IMR-90 (cell line): ENCODE measurements around the gene CGB5. TPM values are rescaled to one million over a fixed set of nuclear protein-coding genes. Genes with fewer than 3 reads are reported as not detected.

Experiments
- ATAC-seq: fragments of 200-7000 bp; cut with Tn5 transposase; 2 replicates; pipeline ENCODE4 v1.9.1; 2020; ENCODE audit warnings: low read depth, mild to moderate bottlenecking, moderate library complexity
- BruUV-seq: library from RNA; stranded (reverse); fragments of 400-500 nt; replicated peaks from 2 replicates; lab custom pipeline; 2021; lab: Mats Ljungman, UMichigan
- CTCF ChIA-PET: fragments of 300-600 bp; formaldehyde crosslinking; extraction: SDS; loops from one replicate; lab custom pipeline; 2021; ENCODE audit warnings: antibody characterized with exemption; lab: Yijun Ruan, JAX
- POLR2A ChIA-PET: fragments of 300-600 bp; sonication (Branson Sonifier 250); formaldehyde crosslinking; loops from one replicate; lab custom pipeline; 2022; ENCODE audit warnings: antibody characterized with exemption; ENCODE audit not compliant: unreplicated experiment; lab: Charles Lee
- DNase-seq: peaks from one replicate; pipeline ENCODE4 v3.0.0; 2013
- H2AFZ ChIP-seq: replicated peaks from 2 replicates; pipeline ENCODE3; 2013; ENCODE audit warnings: low read length, mild to moderate bottlenecking; ENCODE audit not compliant: poor library complexity
- H2AK5ac ChIP-seq: 2 replicates; pipeline ENCODE4 v1.6.1; 2013; ENCODE audit warnings: low read depth, low read length, inconsistent platforms
- H2AK9ac ChIP-seq: replicated peaks from 2 replicates; pipeline ENCODE3; 2013; ENCODE audit warnings: mild to moderate bottlenecking, low read depth, low read length, moderate library complexity; ENCODE audit not compliant: poor library complexity
- H2BK120ac ChIP-seq: 2 replicates; pipeline ENCODE4 v1.6.1; 2013; ENCODE audit warnings: low read depth, low read length, inconsistent platforms
- H2BK15ac ChIP-seq: 3 replicates; pipeline ENCODE4 v1.6.1; 2013; ENCODE audit warnings: low read depth, low read length, inconsistent platforms
- H2BK20ac ChIP-seq: 2 replicates; pipeline ENCODE4 v1.6.1; 2013; ENCODE audit warnings: low read depth, mild to moderate bottlenecking, inconsistent platforms, low read length, moderate library complexity
- H2BK5ac ChIP-seq: 2 replicates; pipeline ENCODE4 v1.6.1; 2013; ENCODE audit warnings: mild to moderate bottlenecking, low read depth, low read length, inconsistent platforms; ENCODE audit not compliant: poor library complexity, severe bottlenecking
- H3K14ac ChIP-seq: replicated peaks from 2 replicates; pipeline ENCODE4 v1.6.1; 2013; ENCODE audit warnings: low read depth, low read length, inconsistent platforms
- H3K18ac ChIP-seq: 2 replicates; pipeline ENCODE4 v1.6.1; 2013; ENCODE audit warnings: low read depth, low read length, control low read depth
- H3K23ac ChIP-seq: 2 replicates; pipeline ENCODE4 v1.6.1; 2013; ENCODE audit warnings: low read depth, low read length, inconsistent platforms
- H3K27ac ChIP-seq: 2 replicates; pipeline ENCODE4 v1.5.1; 2013; ENCODE audit warnings: mild to moderate bottlenecking, control low read depth, low read length; ENCODE audit not compliant: insufficient read depth
- H3K27me3 ChIP-seq: 2 replicates; pipeline ENCODE4 v1.6.1; 2013; ENCODE audit warnings: low read length; ENCODE audit not compliant: control insufficient read depth, insufficient read depth
- H3K36me3 ChIP-seq: 2 replicates; pipeline ENCODE4 v1.6.1; 2013; ENCODE audit warnings: low read length, mixed read lengths; ENCODE audit not compliant: control insufficient read depth, insufficient read depth
- H3K4ac ChIP-seq: 2 replicates; pipeline ENCODE4 v1.6.1; 2013; ENCODE audit warnings: low read depth, low read length, inconsistent platforms
- H3K4me1 ChIP-seq: 2 replicates; pipeline ENCODE4 v1.6.1; 2013; ENCODE audit warnings: low read length, mixed read lengths; ENCODE audit not compliant: control insufficient read depth, insufficient read depth
- H3K4me2 ChIP-seq: 2 replicates; pipeline ENCODE4 v1.6.1; 2013; ENCODE audit warnings: low read depth, mild to moderate bottlenecking, control low read depth, low read length, moderate library complexity
- H3K4me3 ChIP-seq: 2 replicates; pipeline ENCODE4 v1.5.1; 2013; ENCODE audit warnings: low read depth, mild to moderate bottlenecking, control low read depth, low read length, moderate library complexity; ENCODE audit not compliant: insufficient read depth
- H3K56ac ChIP-seq: 2 replicates; pipeline ENCODE4 v1.6.1; 2013; ENCODE audit warnings: low read length, inconsistent platforms; ENCODE audit not compliant: insufficient read depth; ENCODE audit errors: extremely low read depth
- H3K79me1 ChIP-seq, 2 experiments: 2 replicates each; pipeline ENCODE4 v1.6.1; 2013; ENCODE audit warnings: low read length in 2 of 2, inconsistent platforms in 1 of 2, low read depth in 1 of 2
- H3K9ac ChIP-seq: 2 replicates; pipeline ENCODE4 v1.6.1; 2013; ENCODE audit warnings: low read depth, low read length, control low read depth
- H3K9me1 ChIP-seq: 2 replicates; pipeline ENCODE4 v1.6.1; 2013; ENCODE audit warnings: low read length, inconsistent platforms; ENCODE audit not compliant: insufficient read depth
- H3K9me3 ChIP-seq: 2 replicates; pipeline ENCODE4 v1.6.1; 2013; ENCODE audit warnings: low read length; ENCODE audit not compliant: control insufficient read depth, insufficient read depth
- H4K20me1 ChIP-seq: 2 replicates; pipeline ENCODE4 v1.6.1; 2013; ENCODE audit warnings: low read length, inconsistent platforms; ENCODE audit not compliant: insufficient read depth
- H4K5ac ChIP-seq: 2 replicates; pipeline ENCODE4 v1.6.1; 2013; ENCODE audit warnings: mild to moderate bottlenecking, low read depth, low read length, control low read depth
- H4K8ac ChIP-seq, 2 experiments: 2 replicates each; pipeline ENCODE4 v1.6.1; 2013; ENCODE audit warnings: low read depth in 2 of 2, low read length in 2 of 2, control low read depth in 1 of 2, inconsistent platforms in 1 of 2
- H4K91ac ChIP-seq: 2 replicates; pipeline ENCODE4 v1.6.1; 2013; ENCODE audit warnings: low read depth, low read length, inconsistent platforms; ENCODE audit not compliant: insufficient read depth
- BHLHE40 ChIP-seq: fragments of 150-350 bp; IDR thresholded peaks from 2 replicates; pipeline ENCODE4 v1.6.1; 2016; ENCODE audit warnings: mild to moderate bottlenecking, low read depth, low read length
- CHD1 ChIP-seq: IDR thresholded peaks from 2 replicates; pipeline ENCODE4 v1.6.1; 2012; ENCODE audit warnings: low read depth, low read length, improper control_type of control experiment
- FOS ChIP-seq: fragments of 150-350 bp; IDR thresholded peaks from 2 replicates; pipeline ENCODE4 v1.6.1; 2016; ENCODE audit warnings: low read depth, low read length
- MAFK ChIP-seq: IDR thresholded peaks from 2 replicates; pipeline ENCODE4 v1.6.1; 2012; ENCODE audit warnings: low read depth, low read length, improper control_type of control experiment
- MAZ ChIP-seq: IDR thresholded peaks from 2 replicates; pipeline ENCODE4 v1.6.1; 2012; ENCODE audit warnings: low read depth, mild to moderate bottlenecking, low read length, improper control_type of control experiment, moderate library complexity, borderline replicate concordance
- MXI1 ChIP-seq: IDR thresholded peaks from 2 replicates; pipeline ENCODE4 v1.6.1; 2012; ENCODE audit warnings: low read depth, mild to moderate bottlenecking, low read length, moderate library complexity, borderline replicate concordance
- NFE2L2 ChIP-seq: fragments of 150-350 bp; IDR thresholded peaks from 2 replicates; pipeline ENCODE4 v1.6.1; 2016; ENCODE audit warnings: low read depth, mild to moderate bottlenecking, low read length
- POLR2A ChIP-seq: IDR thresholded peaks from 2 replicates; pipeline ENCODE4 v1.6.1; 2012; ENCODE audit warnings: mild to moderate bottlenecking, low read depth, low read length
- RAD21 ChIP-seq: IDR thresholded peaks from 2 replicates; pipeline ENCODE4 v1.6.1; 2012; ENCODE audit warnings: low read length, improper control_type of control experiment
- RCOR1 ChIP-seq: IDR thresholded peaks from 2 replicates; pipeline ENCODE4 v1.6.1; 2012; ENCODE audit warnings: mild to moderate bottlenecking, low read length, improper control_type of control experiment; ENCODE audit not compliant: insufficient replicate concordance
- RFX5 ChIP-seq: IDR thresholded peaks from 2 replicates; pipeline ENCODE4 v1.8.0; 2012; ENCODE audit warnings: low read depth, mild to moderate bottlenecking, low read length, moderate library complexity
- USF2 ChIP-seq: fragments of 150-350 bp; IDR thresholded peaks from 2 replicates; pipeline ENCODE4 v1.6.1; 2017; ENCODE audit warnings: mild to moderate bottlenecking, antibody characterized with exemption, low read length, low read depth
- WGBS, 2 experiments: methylation state at CpG; one replicate each; pipeline versions ENCODE4 v1.1.5 to v1.1.7; 2013; ENCODE audit warnings: missing lambda C conversion rate in 2 of 2; ENCODE audit not compliant: insufficient read length in 1 of 2; ENCODE audit errors: extremely low coverage in 2 of 2; 5-methylcytosine and 5-hydroxymethylcytosine counted together
- dilution Hi-C: fragments of 300-500 bp; cut with HindIII; formaldehyde crosslinking; loops from one replicate; pipeline ENCODE4 v1.14.3; 2018; ENCODE audit warnings: low sequenced_read_pairs; ENCODE audit not compliant: unreplicated experiment
- in situ Hi-C: fragments of 300-500 bp; cut with MboI; formaldehyde crosslinking; loops from 3 replicates; pipeline ENCODE4 v1.14.3; 2019; ENCODE audit warnings: low sequenced_read_pairs, inconsistent platforms, mixed read lengths
- intact Hi-C: fragments of 100-400 bp; cut with micrococcal nuclease; formaldehyde crosslinking; loops from 2 replicates; pipeline ENCODE4 v1.10.0; 2022
- polyA plus RNA-seq, 3 experiments: library from polyadenylated mRNA; depleted of rRNA; stranded (reverse); fragments of >200 nt; gene quantifications; 2 replicates each; pipeline ENCODE4 v1.2.3, GENCODE V29; 2012; ENCODE audit warnings: low replicate concordance in 1 of 3
- total RNA-seq: library from RNA; depleted of rRNA; stranded (reverse); fragments of >200 nt; gene quantifications from 2 replicates; pipeline ENCODE4 v1.2.3, GENCODE V29; 2012
- TF ChIP-seq, protein P1 (sequence below): conservative IDR thresholded peaks from 2 replicates; pipeline ENCODE4 v1.5.1; 2012; ENCODE audit warnings: mild to moderate bottlenecking, low read depth, low read length, improper control_type of control experiment

CGB5 gene
- total and polyA plus RNA-seq, 2 of the 4 experiments (the other 2 are of a cell fraction), result not detected

DNA sequence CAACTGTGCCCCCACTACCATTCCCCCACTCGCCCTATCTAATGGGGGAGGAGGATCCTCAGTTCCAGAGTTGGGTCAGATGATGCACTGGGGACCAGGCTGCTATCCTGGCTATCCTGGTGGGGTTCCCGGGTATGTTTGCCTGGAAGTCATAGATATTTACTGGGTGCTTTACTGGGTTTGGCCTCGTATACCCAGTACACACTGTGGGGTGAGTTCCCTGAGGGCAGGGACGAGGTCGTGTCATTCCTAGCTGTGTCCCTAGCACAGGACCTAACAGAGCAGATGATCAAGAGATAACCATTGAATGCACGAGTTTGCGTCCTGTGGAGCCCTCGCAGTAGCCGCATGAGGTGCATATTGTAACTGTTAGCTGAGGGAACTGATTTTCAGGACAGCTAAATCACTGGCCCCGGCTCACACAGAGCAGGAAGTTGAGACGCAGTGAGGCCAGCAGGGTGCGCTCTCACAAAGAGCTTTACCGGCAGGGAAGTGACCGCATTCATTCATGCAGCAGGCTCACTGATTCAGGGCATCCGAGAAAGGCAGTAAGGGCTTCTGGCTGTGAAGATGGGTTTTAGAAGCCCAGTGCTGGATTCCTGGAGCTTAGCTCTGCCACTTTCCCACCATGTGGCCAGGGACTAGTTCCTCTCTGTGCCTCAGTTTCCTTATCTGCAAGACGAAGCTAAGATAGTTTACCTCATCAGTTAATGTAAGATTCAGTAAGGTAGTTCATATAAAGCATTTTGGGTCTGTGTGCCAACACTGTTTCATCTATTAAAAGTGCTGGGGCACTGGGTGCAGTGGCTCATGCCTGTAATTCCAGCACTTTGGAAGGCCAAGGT, 43.9 kb upstream of the CGB5 start (continued):
- TF ChIP-seq POLR2A (no peak), MXI1 (no peak)

DNA sequence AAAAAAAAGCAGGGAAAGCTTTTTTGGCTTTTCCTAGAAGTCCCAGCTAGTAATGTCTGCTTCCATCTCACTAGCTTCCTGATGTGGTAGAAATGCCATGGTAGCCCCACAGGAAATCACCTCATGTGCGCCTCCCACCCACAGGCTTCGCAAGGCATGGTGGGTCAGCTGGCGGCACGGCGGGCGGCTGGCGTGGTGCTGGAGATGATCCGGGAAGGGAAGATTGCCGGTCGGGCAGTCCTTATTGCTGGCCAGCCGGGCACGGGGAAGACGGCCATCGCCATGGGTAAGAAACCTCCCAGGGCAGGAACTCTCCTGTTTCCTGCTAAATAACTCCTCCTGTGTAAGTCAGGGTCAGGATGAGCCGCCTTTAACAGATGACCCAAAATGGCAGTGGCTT, 39.5 kb upstream of the CGB5 start:
- Histone ChIP-seq H3K27ac (no peak overlapping the region), H3K9me3 (no peaks in the 10 kb centered on the region), H3K4me3 (no peak overlapping the region), H4K20me1 (peaks cover 9% of the 10 kb centered on the region), H3K4ac (no peak overlapping the region), H4K91ac (no peak overlapping the region), H3K9ac (no peak overlapping the region), H3K9me1 (no peaks in the 10 kb centered on the region; the same call in 1 of the 2 replicates), H3K27me3 (no peaks in the 10 kb centered on the region), H3K36me3 (peaks cover 36% of the 10 kb centered on the region), H3K4me1 (no peaks in the 10 kb centered on the region), H2AFZ (no peak overlapping the region), H3K79me1 (peaks cover 0 to 28% of the 10 kb centered on the region in 2 experiments; a peak in 3 of 4 replicates), H2BK120ac (no peak overlapping the region), H2BK20ac (no peak overlapping the region), H3K14ac (no peak overlapping the region), H4K5ac (no peak overlapping the region), H4K8ac (no peak overlapping the region), H2AK5ac (no peak overlapping the region), H2BK5ac (no peak overlapping the region), H3K4me2 (no peak overlapping the region), H3K23ac (no peak overlapping the region), H2AK9ac (no peak overlapping the region), H3K18ac (no peak overlapping the region), H2BK15ac (no peak overlapping the region), H3K56ac (no peak overlapping the region)
- ATAC-seq (no peak), DNase-seq (no peak)
- CTCF ChIA-PET, result interaction anchor here (1.9 kb wide), 1 partner anchor 11 kb away, joined by 5 read pairs; the partner anchor contains the start of genes GYS1 and RUVBL2
- no TSS peak for BruUV-seq
- intact Hi-C loops, result no loop called here
- in situ Hi-C loops, result no loop called here
- 100% methylated on average over 5 of the region's 15 CpGs; no CpG with 5 or more reads in 1 of the 2 experiments for WGBS, 2 experiments
- dilution Hi-C loops, result no loop called here
- POLR2A ChIA-PET, result interaction anchor here (0.7 kb wide), 1 partner anchor 279 kb away, joined by 4 read pairs; no protein-coding TSS in a partner anchor
- TF ChIP-seq RCOR1, result no peak
- no peak for TF ChIP-seq USF2
- TF ChIP-seq, protein P1, sequence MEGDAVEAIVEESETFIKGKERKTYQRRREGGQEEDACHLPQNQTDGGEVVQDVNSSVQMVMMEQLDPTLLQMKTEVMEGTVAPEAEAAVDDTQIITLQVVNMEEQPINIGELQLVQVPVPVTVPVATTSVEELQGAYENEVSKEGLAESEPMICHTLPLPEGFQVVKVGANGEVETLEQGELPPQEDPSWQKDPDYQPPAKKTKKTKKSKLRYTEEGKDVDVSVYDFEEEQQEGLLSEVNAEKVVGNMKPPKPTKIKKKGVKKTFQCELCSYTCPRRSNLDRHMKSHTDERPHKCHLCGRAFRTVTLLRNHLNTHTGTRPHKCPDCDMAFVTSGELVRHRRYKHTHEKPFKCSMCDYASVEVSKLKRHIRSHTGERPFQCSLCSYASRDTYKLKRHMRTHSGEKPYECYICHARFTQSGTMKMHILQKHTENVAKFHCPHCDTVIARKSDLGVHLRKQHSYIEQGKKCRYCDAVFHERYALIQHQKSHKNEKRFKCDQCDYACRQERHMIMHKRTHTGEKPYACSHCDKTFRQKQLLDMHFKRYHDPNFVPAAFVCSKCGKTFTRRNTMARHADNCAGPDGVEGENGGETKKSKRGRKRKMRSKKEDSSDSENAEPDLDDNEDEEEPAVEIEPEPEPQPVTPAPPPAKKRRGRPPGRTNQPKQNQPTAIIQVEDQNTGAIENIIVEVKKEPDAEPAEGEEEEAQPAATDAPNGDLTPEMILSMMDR, result no peak
- no peak for TF ChIP-seq POLR2A
- TF ChIP-seq FOS, result no peak
- no peak for TF ChIP-seq RAD21
- no peak for TF ChIP-seq MAFK
- TF ChIP-seq BHLHE40, result no peak
- no peak for TF ChIP-seq RFX5
- no peak for TF ChIP-seq CHD1
- TF ChIP-seq NFE2L2, result no peak
- no peak for TF ChIP-seq MAZ
